ENCODE results near the gene ASS1.

Gene ASS1

GRCh38 chr9:130437011-130437789 is 7.6 kb upstream of the ASS1 start:
- DNase-seq: no peak

GRCh38 chr9:130438382-130438981 is 6.3 kb upstream of the ASS1 start:
- no peak for DNase-seq

GRCh38 chr9:130441031-130441430 is 3.7 kb upstream of the ASS1 start:
- no peak for DNase-seq

- DNase-seq: no peak
Observed at GRCh38 chr9:130442746-130443455, 1.9 kb upstream of the ASS1 start.

- no peak for DNase-seq
Observed at GRCh38 chr9:130443456-130443801, 1.3 kb upstream of the ASS1 start.

GRCh38 chr9:130443840-130444492 is 795 bp upstream of the ASS1 start:
- DNase-seq: no peak

GRCh38 chr9:130445268-130445983 is 665 bp downstream of the ASS1 start:
- DNase-seq: no peak

- no peak for DNase-seq
Observed at GRCh38 chr9:130446101-130446861, 1.5 kb downstream of the ASS1 start.

- DNase-seq: no peak
Observed at GRCh38 chr9:130447193-130447816, 2.5 kb downstream of the ASS1 start.

- no peak for DNase-seq
Observed at GRCh38 chr9:130448035-130448624, 3.4 kb downstream of the ASS1 start.

- DNase-seq: no peak
Observed at GRCh38 chr9:130448771-130449603, 4.2 kb downstream of the ASS1 start.

- no peak for DNase-seq
Observed at GRCh38 chr9:130450344-130451003, 5.7 kb downstream of the ASS1 start.

GRCh38 chr9:130451004-130451390 is 6.2 kb downstream of the ASS1 start:
- DNase-seq: no peak

- DNase-seq: no peak
Observed at GRCh38 chr9:130451509-130452388, 7.0 kb downstream of the ASS1 start.

GRCh38 chr9:130452835-130453234 is 8.1 kb downstream of the ASS1 start:
- no peak for DNase-seq

- no peak for DNase-seq
Observed at GRCh38 chr9:130453487-130453886, 8.7 kb downstream of the ASS1 start.

GRCh38 chr9:130454096-130454811 is 9.5 kb downstream of the ASS1 start:
- DNase-seq: no peak

- DNase-seq: no peak
Observed at GRCh38 chr9:130454812-130455325, 10.1 kb downstream of the ASS1 start.

All from activated CD4-positive, alpha-beta T cell treated with anti-CD3 and anti-CD28 coated beads, Interleukin-2, amount 50 U/mL, for 1 hour (primary cell).